NCI-H524 (cell line): Measurements from ENCODE around the gene EVPL.
"Not testable (repeated sequence)": the region's sequence is repeated elsewhere in the genome, so short reads cannot be mapped to it uniquely, and the experiment has no call there.

ENCODE experiments used
- DNase-seq, 2 experiments: peaks; one replicate each; lab custom pipeline; 2025; lab: John Stamatoyannopoulos, UW

The EVPL gene

GRCh38 chr17:75996665-75997590 lies 30.2 kb downstream of the EVPL start:
- no peak for DNase-seq

- DNase-seq: no peak
Measured at GRCh38 chr17:75995385-75995925, 31.7 kb downstream of the EVPL start.

GRCh38 chr17:75994802-75995370 lies 32.2 kb downstream of the EVPL start:
- no peak for DNase-seq

- no peak for DNase-seq
Measured at GRCh38 chr17:75991396-75991795, 35.7 kb downstream of the EVPL start.

GRCh38 chr17:75987041-75987440 lies 40.1 kb downstream of the EVPL start:
- no peak for DNase-seq

GRCh38 chr17:75985986-75986385 lies 41.1 kb downstream of the EVPL start:
- DNase-seq: no peak

- no peak for DNase-seq
Measured at GRCh38 chr17:75983501-75984181, 43.5 kb downstream of the EVPL start.

- no peak for DNase-seq
Measured at GRCh38 chr17:75981019-75981615, 46.0 kb downstream of the EVPL start.

GRCh38 chr17:75980188-75981018 lies 46.7 kb downstream of the EVPL start:
- DNase-seq: no peak

GRCh38 chr17:75979705-75980187 lies 47.4 kb downstream of the EVPL start:
- no peak for DNase-seq

- DNase-seq: peak; percentile 100
Measured at GRCh38 chr17:75978938-75979704, 48.0 kb downstream of the EVPL start, which contains the start of the genes ACOX1 and TEN1. Gene ACOX1 (minus strand): TSS chr17:75979166. CDS start chr17:75979073, 93 bp downstream. Gene TEN1 (plus strand): TSS chr17:75979240. CDS start chr17:75986193, 6,953 bp downstream.

- no peak for DNase-seq
Measured at GRCh38 chr17:75976175-75976848, 50.8 kb downstream of the EVPL start.

GRCh38 chr17:75975757-75976174 lies 51.3 kb downstream of the EVPL start:
- no peak for DNase-seq

- not testable (repeated sequence) for DNase-seq
Measured at GRCh38 chr17:75975187-75975586, 51.9 kb downstream of the EVPL start.

- no peak for DNase-seq
Measured at GRCh38 chr17:75970626-75971025, 56.5 kb downstream of the EVPL start.

- DNase-seq: no peak
Measured at GRCh38 chr17:75970011-75970523, 57.0 kb downstream of the EVPL start.

GRCh38 chr17:75969044-75969443 lies 58.1 kb downstream of the EVPL start:
- DNase-seq: not testable (repeated sequence)

- no peak for DNase-seq
Measured at GRCh38 chr17:75965468-75965867, 61.6 kb downstream of the EVPL start.

GRCh38 chr17:75959839-75960511 lies 67.1 kb downstream of the EVPL start:
- no peak for DNase-seq
